Measurements from ENCODE around the gene ATP11A. TPM values are rescaled to one million over a fixed set of nuclear protein-coding genes. Genes with fewer than 3 reads are reported as not detected.
"Not testable (repeated sequence)": the region's sequence is repeated elsewhere in the genome, so short reads cannot be mapped to it uniquely, and the experiment has no call there.

Gene ATP11A
- total RNA-seq, 2 experiments from 2014 or later, result 28.8 to 30.2 TPM

DNA sequence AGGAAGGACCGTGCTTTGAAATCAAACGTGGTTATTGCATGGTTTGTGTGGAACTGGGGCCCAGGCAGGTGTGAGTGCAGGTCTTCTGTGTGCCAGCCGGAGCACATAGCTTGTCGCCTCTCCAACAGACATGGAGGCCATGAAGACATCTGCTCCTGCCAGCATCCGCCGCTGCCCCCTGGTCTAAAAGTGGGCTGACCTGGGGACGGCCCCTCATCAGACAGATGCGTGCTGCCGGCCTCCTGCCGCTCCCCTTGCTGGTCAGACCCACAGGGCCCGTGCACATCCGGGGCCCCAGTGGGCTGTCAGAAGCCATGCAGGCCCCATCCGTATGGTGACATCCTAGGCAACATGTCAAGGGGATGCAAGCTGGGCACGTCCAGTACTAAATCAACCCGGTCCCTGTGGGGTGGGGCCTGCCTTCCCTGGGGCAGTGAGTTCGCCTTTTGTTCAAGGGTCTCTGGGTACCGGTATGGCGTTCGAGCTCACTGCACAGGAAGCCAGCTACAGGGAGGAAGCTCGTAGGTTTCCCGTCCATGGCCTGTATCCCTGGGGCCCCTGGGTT is 191.2 kb downstream of the ATP11A start:
- ChIA-PET POLR2A (no interaction called here), CTCF (no interaction called here)
- ATAC-seq (no peak), DNase-seq (no peak)
- H3K9me3 Mint-ChIP-seq, result no peaks in the 10 kb centered on the region
- no peak overlapping the region for H3K4me3 Mint-ChIP-seq
- no peaks in the 10 kb centered on the region for H3K27me3 Mint-ChIP-seq
- H3K36me3 Mint-ChIP-seq (ENCODE audit: low read depth), result peaks cover 5% of the 10 kb centered on the region
- no peak overlapping the region for H3K27ac Mint-ChIP-seq
- no peaks in the 10 kb centered on the region for H3K4me1 Mint-ChIP-seq (ENCODE audit: low read depth)
- TF ChIP-seq, protein P1, sequence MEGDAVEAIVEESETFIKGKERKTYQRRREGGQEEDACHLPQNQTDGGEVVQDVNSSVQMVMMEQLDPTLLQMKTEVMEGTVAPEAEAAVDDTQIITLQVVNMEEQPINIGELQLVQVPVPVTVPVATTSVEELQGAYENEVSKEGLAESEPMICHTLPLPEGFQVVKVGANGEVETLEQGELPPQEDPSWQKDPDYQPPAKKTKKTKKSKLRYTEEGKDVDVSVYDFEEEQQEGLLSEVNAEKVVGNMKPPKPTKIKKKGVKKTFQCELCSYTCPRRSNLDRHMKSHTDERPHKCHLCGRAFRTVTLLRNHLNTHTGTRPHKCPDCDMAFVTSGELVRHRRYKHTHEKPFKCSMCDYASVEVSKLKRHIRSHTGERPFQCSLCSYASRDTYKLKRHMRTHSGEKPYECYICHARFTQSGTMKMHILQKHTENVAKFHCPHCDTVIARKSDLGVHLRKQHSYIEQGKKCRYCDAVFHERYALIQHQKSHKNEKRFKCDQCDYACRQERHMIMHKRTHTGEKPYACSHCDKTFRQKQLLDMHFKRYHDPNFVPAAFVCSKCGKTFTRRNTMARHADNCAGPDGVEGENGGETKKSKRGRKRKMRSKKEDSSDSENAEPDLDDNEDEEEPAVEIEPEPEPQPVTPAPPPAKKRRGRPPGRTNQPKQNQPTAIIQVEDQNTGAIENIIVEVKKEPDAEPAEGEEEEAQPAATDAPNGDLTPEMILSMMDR (IDR thresholded peaks at IDR 0.05), result no peak
- intact Hi-C loops (cut with micrococcal nuclease), result no loop called here

DNA sequence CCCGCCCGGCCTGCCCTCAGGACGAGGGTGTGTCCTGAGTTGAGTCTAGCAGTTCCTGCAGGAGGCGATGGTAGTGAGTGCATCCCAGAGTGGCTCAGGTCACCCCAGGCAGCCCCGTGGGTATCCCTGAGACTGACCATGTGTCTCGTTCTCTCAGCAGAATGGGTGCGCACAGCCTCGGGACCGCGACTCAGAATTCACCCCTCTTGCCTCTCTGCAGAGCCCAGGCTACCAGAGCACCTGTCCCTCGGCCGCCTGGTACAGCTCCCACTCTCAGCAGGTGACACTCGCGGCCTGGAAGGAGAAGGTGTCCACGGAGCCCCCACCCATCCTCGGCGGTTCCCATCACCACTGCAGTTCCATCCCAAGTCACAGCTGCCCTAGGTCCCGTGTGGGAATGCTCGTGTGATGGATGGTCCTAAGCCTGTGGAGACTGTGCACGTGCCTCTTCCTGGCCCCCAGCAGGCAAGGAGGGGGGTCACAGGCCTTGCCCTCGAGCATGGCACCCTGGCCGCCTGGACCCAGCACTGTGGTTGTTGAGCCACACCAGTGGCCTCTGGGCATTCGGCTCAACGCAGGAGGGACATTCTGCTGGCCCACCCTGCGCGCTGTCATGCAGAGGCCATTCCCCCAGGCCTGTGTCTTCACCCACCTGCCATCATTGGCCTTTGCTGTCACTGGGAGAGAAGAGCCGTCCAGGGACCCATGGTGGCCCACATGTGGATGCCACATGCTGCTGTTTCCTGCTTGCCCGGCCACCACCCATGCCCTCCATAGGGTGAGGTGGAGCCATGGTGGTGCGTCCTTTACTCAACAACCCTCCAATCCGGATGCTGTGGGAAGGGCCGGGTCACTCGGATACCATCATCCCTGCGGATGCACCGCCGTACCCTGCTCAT is 192.1 kb downstream of the ATP11A start:
- Mint-ChIP-seq H3K36me3 (ENCODE audit: low read depth) (peaks cover 5% of the 10 kb centered on the region), H3K4me1 (ENCODE audit: low read depth) (no peaks in the 10 kb centered on the region), H3K4me3 (no peak overlapping the region), H3K9me3 (no peaks in the 10 kb centered on the region), H3K27me3 (no peaks in the 10 kb centered on the region), H3K27ac (no peak overlapping the region)
- TF ChIP-seq, protein P1 (IDR thresholded peaks at IDR 0.05), result no peak
- intact Hi-C loops (cut with micrococcal nuclease), result no loop called here
- ChIA-PET CTCF (no interaction called here), POLR2A (no interaction called here)
- no peak for ATAC-seq
- no peak for DNase-seq

DNA sequence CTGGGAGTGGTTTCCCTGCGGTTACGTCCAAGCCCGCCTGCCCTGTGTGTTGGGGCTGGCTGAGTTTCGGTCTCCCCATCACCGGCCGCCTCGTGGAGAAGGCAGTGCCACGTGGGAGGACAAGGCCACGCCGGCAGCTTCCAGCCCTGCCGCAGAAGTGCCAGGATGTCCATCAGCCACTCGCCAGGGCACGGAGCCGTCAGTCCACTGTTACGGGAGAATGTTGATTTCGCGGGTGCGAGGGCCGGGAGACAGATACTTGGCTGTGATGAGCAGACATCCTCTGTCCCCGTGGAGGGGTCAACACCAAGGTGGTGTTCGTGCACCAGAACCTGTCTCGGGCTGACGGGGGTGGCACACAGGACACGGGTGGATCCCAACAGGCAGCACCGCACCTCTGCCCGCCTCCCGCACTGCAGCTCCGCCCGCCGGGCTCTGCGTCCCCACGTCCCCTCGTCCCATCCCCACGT is 192.8 kb downstream of the ATP11A start:
- H3K9me3 Mint-ChIP-seq, result no peaks in the 10 kb centered on the region
- no peaks in the 10 kb centered on the region for H3K27me3 Mint-ChIP-seq
- intact Hi-C loops (cut with micrococcal nuclease), result no loop called here
- ChIA-PET CTCF (no interaction called here), POLR2A (no interaction called here)
- DNase-seq (no peak), ATAC-seq (no peak)
- peaks cover 5% of the 10 kb centered on the region for H3K36me3 Mint-ChIP-seq (ENCODE audit: low read depth)
- H3K4me3 Mint-ChIP-seq, result no peak overlapping the region
- H3K4me1 Mint-ChIP-seq (ENCODE audit: low read depth), result no peaks in the 10 kb centered on the region
- no peak overlapping the region for H3K27ac Mint-ChIP-seq
- TF ChIP-seq, protein P1 (IDR thresholded peaks at IDR 0.05), result no peak

DNA sequence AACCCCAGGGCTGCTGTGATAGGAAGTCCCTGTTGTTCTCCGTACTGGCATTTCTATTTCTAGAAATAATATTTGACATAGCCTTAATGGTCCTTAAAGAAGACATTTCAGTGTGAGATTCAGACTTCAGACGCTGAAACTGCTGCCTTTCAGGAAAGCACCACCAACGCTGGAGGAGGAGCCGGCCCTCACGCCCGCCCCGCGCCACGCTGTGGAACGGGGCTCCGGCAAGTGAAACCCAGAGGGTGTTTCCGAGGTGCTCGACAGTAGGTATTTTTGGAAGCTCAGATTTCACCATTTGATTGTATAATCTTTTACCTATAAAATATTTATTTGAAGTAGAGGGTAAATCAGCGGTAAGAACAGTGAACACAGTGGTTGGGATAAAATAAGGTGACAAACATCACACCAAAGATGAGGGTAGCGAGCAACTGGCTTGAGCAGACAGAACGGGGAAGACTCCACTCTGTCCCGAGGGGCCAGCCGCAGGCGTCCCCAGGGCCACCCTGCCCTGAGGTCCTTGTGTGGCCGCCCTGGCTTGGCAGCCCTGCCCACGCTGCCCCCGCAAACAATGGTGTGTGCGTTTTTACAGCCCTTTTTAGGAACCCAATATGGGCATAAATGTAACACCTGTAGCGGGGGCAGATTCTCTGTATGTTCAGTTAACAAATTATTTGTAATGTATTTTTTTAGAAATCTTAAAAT is 193.6 kb downstream of the ATP11A start:
- ChIA-PET POLR2A (no interaction called here), CTCF (no interaction called here)
- no peak overlapping the region for H3K4me3 Mint-ChIP-seq
- H3K27ac Mint-ChIP-seq, result no peak overlapping the region
- no peak for ATAC-seq
- no peak for DNase-seq
- intact Hi-C loops (cut with micrococcal nuclease), result no loop called here
- TF ChIP-seq, protein P1 (IDR thresholded peaks at IDR 0.05), result no peak
- no peaks in the 10 kb centered on the region for H3K9me3 Mint-ChIP-seq
- no peaks in the 10 kb centered on the region for H3K4me1 Mint-ChIP-seq (ENCODE audit: low read depth)
- no peaks in the 10 kb centered on the region for H3K27me3 Mint-ChIP-seq
- H3K36me3 Mint-ChIP-seq (ENCODE audit: low read depth), result peaks cover 5% of the 10 kb centered on the region

DNA sequence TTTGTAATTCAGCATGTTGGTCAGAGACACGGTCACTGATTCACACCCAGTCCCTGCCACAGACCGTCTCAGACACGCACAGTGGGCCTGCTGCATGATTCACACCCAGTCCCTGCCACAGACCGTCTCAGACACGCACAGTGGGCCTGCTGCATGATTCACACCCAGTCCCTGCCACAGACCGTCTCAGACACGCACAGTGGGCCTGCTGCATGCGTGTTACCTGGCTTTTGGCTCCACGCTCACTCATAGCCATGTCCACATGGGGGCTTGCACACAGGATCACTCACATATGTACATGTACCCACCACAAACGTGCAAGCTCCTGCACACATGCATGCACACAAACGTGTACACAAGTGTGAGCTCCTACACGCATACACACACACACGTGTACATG is 194.9 kb downstream of the ATP11A start:
- not testable (repeated sequence) for H3K36me3 Mint-ChIP-seq (ENCODE audit: low read depth)

More for the DNA sequence above, 194.9 kb downstream of the ATP11A start:
- intact Hi-C loops (cut with micrococcal nuclease); H3K4me3 Mint-ChIP-seq; H3K4me1 Mint-ChIP-seq (ENCODE audit: low read depth); POLR2A ChIA-PET; H3K27ac Mint-ChIP-seq; H3K9me3 Mint-ChIP-seq; H3K27me3 Mint-ChIP-seq; DNase-seq; ATAC-seq: not testable (repeated sequence)
- CTCF ChIA-PET, result interaction anchor here (0.8 to 1.3 kb wide), 2 partner anchors 10 to 278 kb away, joined by 3 read pairs; no protein-coding TSS in a partner anchor
